OCI-LY1 (cell line): ENCODE data around the gene DPH2.

ENCODE experiments used
- CTCF ChIP-seq: fragments of 200-600 bp; sonication (generic), shearing (Covaris generic); IDR thresholded peaks from 2 replicates; pipeline ENCODE4 v1.5.1; 2017; ENCODE audit warnings: mild to moderate bottlenecking, antibody characterized with exemption, low read length, moderate library complexity, mixed read lengths
- EZH2 ChIP-seq: fragments of 200-600 bp; sonication (generic), shearing (Covaris generic); IDR thresholded peaks from 2 replicates; pipeline ENCODE4 v1.8.0; 2017; ENCODE audit warnings: borderline replicate concordance, mixed run types, mild to moderate bottlenecking, antibody characterized with exemption, low read length, moderate library complexity, mixed read lengths

- no peak for TF ChIP-seq EZH2
- TF ChIP-seq CTCF: no peak
Measured at GRCh38 chr1:44015206-44015605, 45.4 kb downstream of the DPH2 start.
